H7 (cell line): ENCODE results near the gene CACNA1D. TPM values are rescaled to one million over a fixed set of nuclear protein-coding genes. Genes with fewer than 3 reads are reported as not detected.
"Not testable (repeated sequence)": the region's sequence is repeated elsewhere in the genome, so short reads cannot be mapped to it uniquely, and the experiment has no call there.

Experiments
- DNase-seq: peaks from one replicate; pipeline ENCODE4 v3.0.0; 2012
- H3K27me3 ChIP-seq: 2 replicates; pipeline ENCODE4 v1.6.0; 2011; ENCODE audit warnings: mild to moderate bottlenecking, low read length; ENCODE audit not compliant: control insufficient read depth, insufficient read depth
- H3K36me3 ChIP-seq: replicated peaks from 2 replicates; pipeline ENCODE4 v1.5.1; 2011; ENCODE audit warnings: low read length; ENCODE audit not compliant: control insufficient read depth, insufficient read depth
- H3K4me3 ChIP-seq: 2 replicates; pipeline ENCODE4 v1.5.1; 2011; ENCODE audit warnings: low read depth, mild to moderate bottlenecking, control low read depth, low read length, moderate library complexity; ENCODE audit not compliant: insufficient read depth
- total RNA-seq: library from RNA; depleted of rRNA; stranded (reverse); fragments of >200 nt; shearing (Covaris generic); gene quantifications from 2 replicates; pipeline ENCODE4 v1.2.3, GENCODE V29; 2014

CACNA1D gene
- total RNA-seq, 1 experiment from 2014 or later = 1.0 TPM

GRCh38 chr3:53616971-53617892 lies 122.8 kb downstream of the CACNA1D start:
- Histone ChIP-seq H3K4me3 (no peak overlapping the region), H3K27me3 (no peaks in the 10 kb centered on the region), H3K36me3 (no peaks in the 10 kb centered on the region)
- DNase-seq = no peak

- H3K4me3 ChIP-seq = no peak overlapping the region
- no peak for DNase-seq
- no peaks in the 10 kb centered on the region for H3K36me3 ChIP-seq
- H3K27me3 ChIP-seq = no peaks in the 10 kb centered on the region
Observed at GRCh38 chr3:53617893-53618523, 123.6 kb downstream of the CACNA1D start.

GRCh38 chr3:53618524-53618906 lies 124.1 kb downstream of the CACNA1D start:
- Histone ChIP-seq H3K4me3 (no peak overlapping the region), H3K36me3 (no peaks in the 10 kb centered on the region), H3K27me3 (no peaks in the 10 kb centered on the region)
- DNase-seq = no peak

GRCh38 chr3:53618936-53619335 lies 124.5 kb downstream of the CACNA1D start:
- no peak for DNase-seq

GRCh38 chr3:53624061-53624857 lies 129.8 kb downstream of the CACNA1D start:
- Histone ChIP-seq H3K27me3 (no peaks in the 10 kb centered on the region), H3K4me3 (no peak overlapping the region), H3K36me3 (no peaks in the 10 kb centered on the region)
- no peak for DNase-seq

More at GRCh38 chr3:53618936-53619335, 124.5 kb downstream of the CACNA1D start:
- H3K27me3 ChIP-seq = no peaks in the 10 kb centered on the region
- H3K4me3 ChIP-seq = no peak overlapping the region
- no peaks in the 10 kb centered on the region for H3K36me3 ChIP-seq

- Histone ChIP-seq H3K4me3 (no peak overlapping the region), H3K27me3 (no peaks in the 10 kb centered on the region), H3K36me3 (no peaks in the 10 kb centered on the region)
- DNase-seq = no peak
Observed at GRCh38 chr3:53626876-53627275, 132.5 kb downstream of the CACNA1D start.

GRCh38 chr3:53628536-53629401 lies 134.4 kb downstream of the CACNA1D start:
- Histone ChIP-seq H3K36me3 (no peaks in the 10 kb centered on the region), H3K4me3 (no peak overlapping the region), H3K27me3 (no peaks in the 10 kb centered on the region)
- DNase-seq = no peak

- no peaks in the 10 kb centered on the region for H3K27me3 ChIP-seq
- DNase-seq = no peak
- no peaks in the 10 kb centered on the region for H3K36me3 ChIP-seq
- H3K4me3 ChIP-seq = no peak overlapping the region
Observed at GRCh38 chr3:53629402-53629723, 135.0 kb downstream of the CACNA1D start.

GRCh38 chr3:53630547-53630946 lies 136.1 kb downstream of the CACNA1D start:
- H3K36me3 ChIP-seq = no peaks in the 10 kb centered on the region
- DNase-seq = no peak
- H3K4me3 ChIP-seq = no peak overlapping the region
- no peaks in the 10 kb centered on the region; the same call in 1 of the 2 replicates for H3K27me3 ChIP-seq

GRCh38 chr3:53633197-53633787 lies 138.9 kb downstream of the CACNA1D start:
- Histone ChIP-seq H3K27me3 (no peaks in the 10 kb centered on the region; the same call in 1 of the 2 replicates), H3K36me3 (no peaks in the 10 kb centered on the region), H3K4me3 (no peak overlapping the region)
- no peak for DNase-seq

- no peak for DNase-seq
- Histone ChIP-seq H3K4me3 (no peak overlapping the region), H3K27me3 (no peaks in the 10 kb centered on the region; the same call in 1 of the 2 replicates), H3K36me3 (no peaks in the 10 kb centered on the region)
Observed at GRCh38 chr3:53635041-53635440, 140.6 kb downstream of the CACNA1D start.

GRCh38 chr3:53638806-53639205 lies 144.4 kb downstream of the CACNA1D start:
- H3K36me3 ChIP-seq, H3K27me3 ChIP-seq, DNase-seq, H3K4me3 ChIP-seq: not testable (repeated sequence)

- no peak for DNase-seq
- Histone ChIP-seq H3K4me3 (no peak overlapping the region), H3K36me3 (no peaks in the 10 kb centered on the region), H3K27me3 (no peaks in the 10 kb centered on the region)
Observed at GRCh38 chr3:53641397-53641796, 147.0 kb downstream of the CACNA1D start.

- Histone ChIP-seq H3K27me3 (no peaks in the 10 kb centered on the region), H3K36me3 (no peaks in the 10 kb centered on the region), H3K4me3 (no peak overlapping the region)
- DNase-seq = no peak
Observed at GRCh38 chr3:53642211-53642610, 147.8 kb downstream of the CACNA1D start.
